ENCODE results near the gene PODXL2.
"Not testable (repeated sequence)": the region's sequence is repeated elsewhere in the genome, so short reads cannot be mapped to it uniquely, and the experiment has no call there.

The PODXL2 gene

GRCh38 chr3:127630811-127631714 is 2.1 kb downstream of the PODXL2 start:
- no peak for DNase-seq

- no peak for DNase-seq
These were observed 3.2 kb downstream of the PODXL2 start for GRCh38 chr3:127632035-127632820.

- no peak for DNase-seq
These were observed 5.7 kb downstream of the PODXL2 start for GRCh38 chr3:127634653-127635052.

GRCh38 chr3:127637546-127637945 is 8.6 kb downstream of the PODXL2 start:
- peak; percentile 26 to 51 for DNase-seq

- no peak for DNase-seq
These were observed 9.0 kb downstream of the PODXL2 start for GRCh38 chr3:127637971-127638370.

- DNase-seq = no peak
These were observed 10.4 kb downstream of the PODXL2 start for GRCh38 chr3:127639173-127640041.

GRCh38 chr3:127640042-127640355 is 11.0 kb downstream of the PODXL2 start:
- no peak for DNase-seq

- no peak for DNase-seq
These were observed 15.8 kb downstream of the PODXL2 start for GRCh38 chr3:127644641-127645370.

GRCh38 chr3:127645371-127646015 is 16.5 kb downstream of the PODXL2 start:
- no peak for DNase-seq

GRCh38 chr3:127646501-127647046 is 17.6 kb downstream of the PODXL2 start:
- no peak for DNase-seq

GRCh38 chr3:127647166-127647844 is 18.3 kb downstream of the PODXL2 start:
- DNase-seq = no peak

GRCh38 chr3:127647845-127648204 is 18.8 kb downstream of the PODXL2 start:
- no peak for DNase-seq

GRCh38 chr3:127650236-127650635 is 21.3 kb downstream of the PODXL2 start:
- DNase-seq = no peak

- DNase-seq = no peak
These were observed 22.7 kb downstream of the PODXL2 start for GRCh38 chr3:127651516-127652172.

- DNase-seq = peak; percentile 35 to 51
These were observed 23.4 kb downstream of the PODXL2 start for GRCh38 chr3:127652246-127652995.

GRCh38 chr3:127654374-127654773 is 25.4 kb downstream of the PODXL2 start:
- no peak for DNase-seq

GRCh38 chr3:127654993-127655392 is 26.0 kb downstream of the PODXL2 start:
- DNase-seq = not testable (repeated sequence)

- no peak for DNase-seq
These were observed 26.7 kb downstream of the PODXL2 start for GRCh38 chr3:127655641-127656040.

GRCh38 chr3:127656906-127657305 is 27.9 kb downstream of the PODXL2 start:
- DNase-seq = no peak

GRCh38 chr3:127658234-127658633 is 29.2 kb downstream of the PODXL2 start:
- DNase-seq = no peak
